ENCODE data around the gene HYKK. TPM values are rescaled to one million over a fixed set of nuclear protein-coding genes. Genes with fewer than 3 reads are reported as not detected.
"Not testable (repeated sequence)": the region's sequence is repeated elsewhere in the genome, so short reads cannot be mapped to it uniquely, and the experiment has no call there.

HYKK gene, protein sequence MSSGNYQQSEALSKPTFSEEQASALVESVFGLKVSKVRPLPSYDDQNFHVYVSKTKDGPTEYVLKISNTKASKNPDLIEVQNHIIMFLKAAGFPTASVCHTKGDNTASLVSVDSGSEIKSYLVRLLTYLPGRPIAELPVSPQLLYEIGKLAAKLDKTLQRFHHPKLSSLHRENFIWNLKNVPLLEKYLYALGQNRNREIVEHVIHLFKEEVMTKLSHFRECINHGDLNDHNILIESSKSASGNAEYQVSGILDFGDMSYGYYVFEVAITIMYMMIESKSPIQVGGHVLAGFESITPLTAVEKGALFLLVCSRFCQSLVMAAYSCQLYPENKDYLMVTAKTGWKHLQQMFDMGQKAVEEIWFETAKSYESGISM
- 10 to 100 TPM in 1 of 4 donors, 1 to 10 TPM in 3; 7.0 to 10.3 (median 7.8) TPM for polyA plus RNA-seq (ENCODE audit: insufficient read length in 4 of 4)

DNA sequence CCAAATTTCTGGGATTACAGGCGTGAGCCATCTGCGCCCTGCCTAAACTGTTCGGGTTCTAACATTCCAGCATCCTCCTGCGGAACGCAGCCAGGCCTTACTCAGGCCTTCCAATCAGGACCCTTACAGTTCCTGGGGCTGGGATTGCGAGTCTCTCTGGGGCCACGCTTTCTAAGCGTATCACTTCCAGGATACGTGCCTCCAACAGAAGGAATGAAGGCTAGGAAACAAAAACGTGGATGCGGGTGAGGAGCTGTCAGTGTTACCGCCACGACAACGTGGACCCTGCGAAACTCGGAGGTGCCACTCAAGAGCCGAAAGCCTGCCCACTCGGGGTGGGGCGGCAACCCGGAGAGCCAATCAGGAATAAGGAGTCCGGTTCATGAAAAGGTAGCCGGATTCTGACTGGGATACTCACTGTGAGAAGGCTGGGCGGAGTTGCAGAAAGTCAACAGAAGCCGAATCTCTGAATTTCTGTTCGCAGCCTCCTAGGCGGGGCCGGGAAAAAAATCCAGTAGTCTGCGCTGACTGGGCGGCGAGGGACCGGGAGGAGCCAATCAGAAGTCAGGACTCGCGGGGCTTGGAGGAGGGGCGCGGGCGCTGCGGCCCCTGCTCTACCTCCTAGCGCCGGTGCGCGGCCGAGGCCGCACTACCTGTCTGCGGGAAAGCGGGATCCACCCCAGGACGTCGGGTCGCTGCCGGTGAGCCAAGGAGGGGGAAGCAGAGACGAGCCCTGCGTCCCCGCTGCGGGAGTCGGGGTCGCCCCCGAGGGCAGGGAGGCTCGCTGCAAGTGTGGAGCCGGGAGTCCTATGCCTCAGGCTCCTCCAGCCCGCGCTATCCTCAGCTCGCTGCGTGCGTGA, at the start of gene HYKK:
TSS of gene HYKK (plus strand) at position 607 of the 860 bp plus-strand sequence. CDS start 5,512 bp downstream, outside the sequence.
- peak; percentile 83 to 95 (median 94) for DNase-seq (ENCODE audit: low read depth in 4 of 4, low spot score in 3 of 4)

DNA sequence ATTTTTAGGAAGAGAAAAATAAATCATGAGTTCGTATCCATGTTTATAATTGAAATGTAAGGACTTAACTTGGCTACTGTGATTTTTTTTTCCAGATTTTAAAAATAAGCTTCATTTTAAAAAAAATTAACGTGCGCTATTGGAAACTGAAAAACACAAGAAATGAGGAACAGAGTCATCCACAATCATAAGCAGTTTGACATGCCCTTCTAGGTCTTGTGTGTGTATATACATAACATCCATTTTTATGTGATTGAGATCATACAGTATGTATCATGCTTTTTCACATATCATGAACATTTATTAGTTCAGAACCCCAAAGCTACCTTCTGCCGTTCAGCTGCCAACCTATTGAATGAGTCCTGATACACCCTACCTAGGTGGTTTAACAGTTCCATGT, 46.6 kb upstream of the HYKK start:
- no peak for DNase-seq (ENCODE audit: low read depth in 4 of 4, low spot score in 3 of 4)

DNA sequence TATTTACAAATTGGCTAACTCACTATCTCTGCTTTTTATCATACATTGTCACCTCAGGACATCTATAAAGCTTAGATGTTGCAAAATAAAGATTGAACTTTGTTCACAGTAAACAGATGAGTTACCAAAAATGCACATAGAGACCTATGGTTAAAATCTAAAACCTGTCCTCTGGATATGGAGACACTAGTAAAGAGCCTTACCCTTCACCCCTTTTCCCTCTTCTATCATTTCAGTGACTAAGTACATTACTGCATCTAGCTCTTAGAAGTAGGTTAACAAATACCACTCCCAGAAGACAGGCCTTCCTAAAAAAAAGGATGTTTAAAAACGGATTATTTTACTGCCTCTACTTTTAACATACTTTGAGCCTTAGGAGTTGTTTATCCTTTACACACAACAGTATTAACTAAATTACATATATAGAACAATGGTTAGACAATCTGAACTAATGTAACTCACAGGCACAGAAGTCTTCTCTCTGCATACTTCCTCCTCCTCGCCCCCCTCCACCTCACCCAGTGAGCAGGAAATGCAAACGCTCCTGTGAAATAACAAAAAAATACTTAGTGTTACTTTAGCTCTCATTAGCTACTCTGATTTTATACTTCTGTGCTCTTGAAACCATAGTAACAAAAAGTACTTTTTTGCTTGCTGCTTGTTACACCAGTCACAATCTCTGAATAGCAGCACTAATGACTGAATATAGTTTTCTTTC, 46.0 kb upstream of the HYKK start:
- DNase-seq (ENCODE audit: low read depth in 4 of 4, low spot score in 3 of 4), result no peak

DNA sequence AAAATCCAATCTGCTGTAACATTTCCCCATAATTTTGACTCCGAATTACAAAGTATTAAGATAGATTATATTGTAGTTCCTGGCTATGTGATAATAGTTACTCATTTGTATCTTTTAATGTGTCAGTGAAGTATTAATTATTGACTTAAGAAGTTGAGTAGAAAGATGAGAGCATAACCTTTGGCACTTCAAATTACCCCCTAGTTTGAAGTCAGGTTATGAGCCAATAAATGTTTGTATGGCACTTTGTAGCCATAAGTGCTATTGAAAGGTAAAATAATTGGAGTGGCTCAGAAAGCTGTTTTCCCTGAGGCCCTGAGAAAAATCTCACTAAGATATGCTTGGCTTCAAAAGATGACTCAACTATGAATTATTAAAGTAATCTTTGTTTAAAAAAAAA, 38.3 kb upstream of the HYKK start:
- DNase-seq (ENCODE audit: low read depth in 4 of 4, low spot score in 3 of 4), result no peak

DNA sequence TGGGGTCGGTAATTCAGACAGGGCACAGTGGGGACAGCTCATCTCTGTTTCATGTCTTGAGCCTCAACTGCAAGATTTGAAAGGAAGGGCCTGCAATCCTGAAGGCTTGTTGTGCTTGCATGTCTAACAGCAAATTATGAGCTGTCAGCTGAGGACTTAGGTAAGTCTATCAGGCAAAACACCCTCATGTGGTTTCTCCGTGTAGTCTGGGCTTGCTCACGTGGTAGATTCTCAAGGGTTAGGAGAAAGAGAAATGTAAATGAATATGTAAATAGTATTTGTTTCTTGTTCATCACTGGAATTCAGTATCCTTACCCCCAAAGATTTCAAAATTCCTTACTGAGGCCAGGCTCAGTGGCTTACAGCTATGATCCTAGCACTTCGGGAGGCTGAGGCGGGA, 30.1 kb upstream of the HYKK start:
- DNase-seq (ENCODE audit: low read depth in 4 of 4, low spot score in 3 of 4), result no peak

DNA sequence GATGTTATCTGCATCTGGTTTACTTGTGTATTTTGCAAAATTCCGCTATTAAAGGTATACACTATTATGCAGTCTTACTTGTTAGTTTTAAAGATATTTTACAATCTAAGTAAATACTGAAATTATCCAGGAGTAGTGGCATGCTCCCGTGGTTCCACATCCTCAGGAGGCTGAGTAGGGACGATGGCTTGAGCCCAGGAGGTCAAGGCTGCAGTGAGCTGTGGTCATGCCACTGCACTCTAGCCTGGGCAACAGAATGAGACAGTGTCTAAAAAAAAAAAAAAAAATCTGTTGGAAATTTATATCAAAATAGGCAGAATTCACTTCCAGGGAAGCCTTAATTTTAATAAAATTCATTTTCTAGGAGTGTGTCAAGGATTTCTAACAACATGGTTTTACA, 27.7 kb upstream of the HYKK start:
- no peak for DNase-seq (ENCODE audit: low read depth in 4 of 4, low spot score in 3 of 4)

DNA sequence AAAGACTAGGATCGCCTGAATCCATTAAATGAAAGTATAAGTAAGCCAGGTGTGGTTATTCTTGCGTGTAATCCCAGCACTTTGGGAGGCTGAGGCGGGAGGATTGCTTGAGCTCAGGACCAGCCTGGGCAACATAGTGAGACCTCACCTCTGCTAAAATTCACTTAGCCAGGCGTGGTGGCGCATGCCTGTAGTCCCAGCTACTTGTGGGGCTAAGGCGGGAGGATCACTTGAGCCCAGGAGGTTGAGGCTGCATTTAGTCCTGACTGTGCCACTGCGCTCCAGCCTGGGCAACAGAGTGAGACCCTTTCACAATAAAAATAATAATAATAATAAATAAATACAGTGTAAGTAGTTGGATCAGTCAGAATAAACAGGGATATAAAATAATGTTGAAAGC, 25.5 kb upstream of the HYKK start:
- no peak for DNase-seq (ENCODE audit: low read depth in 4 of 4, low spot score in 3 of 4)

DNA sequence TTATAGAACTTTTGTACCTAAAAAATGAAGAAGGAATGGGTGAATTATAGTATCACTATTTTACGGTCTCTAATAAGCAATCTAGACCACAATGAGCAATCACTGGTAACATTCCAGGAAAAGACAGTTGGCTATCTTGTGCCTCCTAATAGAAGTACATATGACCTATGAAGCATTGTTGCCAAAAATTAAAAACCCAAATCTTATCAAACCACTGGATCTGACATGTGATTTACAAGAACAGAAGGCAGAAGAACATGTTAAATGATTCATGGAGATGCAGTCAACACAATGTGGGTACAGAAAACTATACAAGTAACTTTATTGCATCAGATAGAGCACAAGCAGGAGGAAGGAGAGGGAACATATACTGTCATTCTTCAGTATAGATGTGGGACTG, 14.5 kb upstream of the HYKK start:
- DNase-seq (ENCODE audit: low read depth in 4 of 4, low spot score in 3 of 4), result no peak

DNA sequence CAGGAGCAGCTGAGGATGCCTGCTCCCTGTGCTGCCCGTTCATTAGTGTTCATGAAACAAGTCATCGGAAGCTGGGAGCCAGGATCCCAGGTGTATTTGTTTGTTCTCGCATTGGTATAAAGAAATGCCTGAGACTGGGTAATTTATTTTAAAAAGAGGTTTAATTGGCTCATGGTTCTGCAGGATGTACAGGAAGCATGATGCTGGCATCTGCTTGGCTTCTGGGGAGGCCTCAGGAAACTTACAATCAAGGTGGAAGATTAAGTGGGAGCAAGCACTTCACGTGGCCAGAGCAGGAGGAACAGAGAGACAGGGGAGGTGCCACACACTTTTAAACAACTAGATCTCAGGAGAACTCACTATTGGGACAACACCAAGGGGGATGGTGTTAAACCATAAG, 5.5 kb upstream of the HYKK start:
- no peak for DNase-seq (ENCODE audit: low read depth in 4 of 4, low spot score in 3 of 4)

DNA sequence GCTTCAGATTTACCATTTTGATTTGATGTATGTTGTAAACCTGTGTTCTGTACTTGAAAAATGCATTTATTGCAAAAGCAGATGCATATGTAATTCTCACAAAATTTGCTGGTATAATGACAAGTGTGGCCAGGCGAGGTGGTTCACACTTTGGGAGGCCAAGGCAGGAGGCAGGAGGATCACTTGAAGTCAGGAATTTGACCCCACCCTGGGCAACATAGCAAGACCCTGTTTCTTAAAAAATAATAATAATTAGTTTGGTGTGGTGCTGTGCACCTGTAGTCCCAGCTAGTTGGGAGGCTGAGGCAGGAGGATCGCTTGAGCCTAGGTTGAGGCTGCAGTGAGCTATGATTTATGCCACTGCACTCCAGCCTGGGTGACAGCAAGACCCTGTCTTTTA, 4.7 kb upstream of the HYKK start:
- DNase-seq (ENCODE audit: low read depth in 4 of 4, low spot score in 3 of 4), result no peak

DNA sequence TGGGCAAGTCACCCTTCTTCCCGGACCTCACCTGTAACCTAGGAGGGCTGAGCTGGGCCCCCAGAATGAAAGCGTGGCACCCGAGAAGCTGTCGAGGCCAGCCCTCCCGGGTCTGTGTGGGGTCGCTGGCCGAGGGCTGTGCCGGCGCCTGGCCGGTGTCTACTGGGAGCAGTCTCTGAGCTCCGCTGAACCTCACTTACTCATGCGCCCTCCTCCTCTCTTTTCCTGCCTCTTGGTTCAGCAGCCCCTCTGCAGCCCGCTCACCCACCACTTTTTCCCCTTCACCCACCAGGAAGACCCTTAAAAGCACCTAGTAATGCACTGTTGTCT, 419 bp downstream of the HYKK start:
- DNase-seq (ENCODE audit: low read depth in 4 of 4, low spot score in 3 of 4), result no peak

DNA sequence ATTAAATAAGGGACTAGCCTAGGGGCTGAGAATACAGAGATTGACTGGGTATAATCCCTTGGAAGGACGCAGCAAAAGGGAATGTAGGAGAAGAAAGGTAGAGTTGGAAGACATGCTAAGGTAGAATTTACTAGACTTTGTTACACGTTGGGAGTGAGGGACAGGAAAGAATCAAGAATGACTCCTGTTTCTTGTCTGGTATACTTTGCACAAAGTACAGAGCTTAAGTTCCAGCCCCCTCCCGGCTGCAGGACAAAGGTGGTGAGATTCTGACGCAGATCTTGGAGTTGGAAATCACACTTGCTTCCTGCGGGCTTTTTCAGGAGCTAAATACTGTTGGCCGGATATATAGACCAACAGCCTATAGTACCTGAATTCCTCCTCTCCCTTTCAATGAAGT, 895 bp downstream of the HYKK start:
- no peak for DNase-seq (ENCODE audit: low read depth in 4 of 4, low spot score in 3 of 4)

DNA sequence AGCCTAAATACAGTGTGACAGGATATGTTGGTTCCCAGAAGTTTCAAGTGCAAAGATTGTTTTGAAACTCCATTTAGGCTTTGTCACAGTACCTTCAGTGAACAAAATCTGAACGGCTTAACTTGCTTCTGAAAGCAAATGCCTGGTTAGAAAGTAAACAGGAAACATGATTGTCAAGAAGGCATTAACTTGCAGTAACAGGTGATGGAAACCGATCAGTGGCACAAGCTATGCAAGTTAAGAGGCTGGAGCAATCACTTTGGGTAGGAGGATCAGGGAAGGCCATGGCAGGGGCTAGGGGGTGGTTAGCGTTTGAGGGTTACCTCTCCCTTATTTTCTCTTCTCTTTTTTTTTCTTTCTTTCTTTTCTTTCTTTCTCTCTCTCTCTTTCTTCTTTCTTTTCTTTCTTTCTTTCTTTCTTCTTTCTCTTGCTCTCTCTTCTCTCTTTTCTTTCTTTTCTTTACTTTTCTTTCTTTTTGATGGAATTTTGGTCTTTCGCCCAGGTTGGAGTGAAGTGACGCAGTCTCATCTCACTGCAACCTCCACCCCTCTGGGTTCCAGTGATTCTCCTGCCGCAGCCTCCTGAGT, 2.4 kb downstream of the HYKK start:
- no peak for DNase-seq (ENCODE audit: low read depth in 4 of 4, low spot score in 3 of 4)

DNA sequence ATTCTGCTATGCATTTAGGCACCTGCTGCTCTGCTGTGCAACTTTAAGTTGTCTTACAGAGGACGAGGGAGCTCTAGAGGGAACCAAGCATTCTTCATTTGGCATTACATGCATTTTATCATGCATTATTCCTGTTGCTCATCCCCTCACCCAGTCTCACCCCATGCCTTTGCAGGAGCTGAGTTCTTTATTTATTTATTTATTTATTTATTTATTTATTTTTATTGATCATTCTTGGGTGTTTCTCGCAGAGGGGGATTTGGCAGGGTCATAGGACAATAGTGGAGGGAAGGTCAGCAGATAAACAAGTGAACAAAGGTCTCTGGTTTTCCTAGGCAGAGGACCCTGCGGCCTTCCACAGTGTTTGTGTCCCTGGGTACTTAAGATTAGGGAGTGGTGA, 12.7 kb downstream of the HYKK start:
- not testable (repeated sequence) for DNase-seq (ENCODE audit: low read depth in 4 of 4, low spot score in 3 of 4)

DNA sequence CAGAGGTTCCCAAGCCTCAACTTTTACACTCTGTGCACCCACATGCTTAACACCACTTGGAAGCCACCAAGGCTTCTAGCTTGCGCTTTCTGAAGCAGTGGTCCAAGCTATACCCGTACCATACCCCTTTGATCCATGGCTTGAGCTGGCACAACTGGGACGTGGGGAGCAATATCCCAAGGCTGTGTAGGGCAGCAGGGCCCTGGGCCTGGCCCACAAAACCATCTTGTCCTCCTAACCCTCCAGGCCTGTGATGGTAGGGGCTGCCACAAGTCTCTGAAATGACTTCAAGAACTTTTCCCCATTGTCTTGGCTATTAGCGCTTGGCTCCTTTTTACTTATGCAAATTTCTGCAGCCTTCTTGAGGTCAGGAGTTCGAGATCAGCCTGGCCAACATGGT, 16.9 kb downstream of the HYKK start:
- no peak for DNase-seq (ENCODE audit: low read depth in 4 of 4, low spot score in 3 of 4)

DNA sequence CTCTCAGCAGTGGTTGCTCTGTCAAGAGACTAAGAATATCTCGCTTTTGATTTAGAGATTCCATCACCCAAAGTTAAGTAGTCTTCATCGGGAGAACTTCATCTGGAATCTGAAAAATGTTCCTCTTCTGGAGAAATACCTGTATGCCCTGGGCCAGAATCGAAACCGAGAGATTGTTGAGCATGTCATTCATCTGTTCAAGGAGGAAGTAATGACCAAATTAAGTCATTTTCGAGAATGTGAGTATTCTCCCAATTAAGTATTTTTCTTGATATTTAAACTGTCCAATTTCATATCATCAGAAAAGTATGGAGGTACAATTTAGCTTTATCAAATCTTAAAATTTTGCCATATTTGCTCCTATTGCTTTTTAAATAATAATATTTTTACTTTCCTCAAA, 19.9 kb downstream of the HYKK start:
- DNase-seq (ENCODE audit: low read depth in 4 of 4, low spot score in 3 of 4), result no peak

DNA sequence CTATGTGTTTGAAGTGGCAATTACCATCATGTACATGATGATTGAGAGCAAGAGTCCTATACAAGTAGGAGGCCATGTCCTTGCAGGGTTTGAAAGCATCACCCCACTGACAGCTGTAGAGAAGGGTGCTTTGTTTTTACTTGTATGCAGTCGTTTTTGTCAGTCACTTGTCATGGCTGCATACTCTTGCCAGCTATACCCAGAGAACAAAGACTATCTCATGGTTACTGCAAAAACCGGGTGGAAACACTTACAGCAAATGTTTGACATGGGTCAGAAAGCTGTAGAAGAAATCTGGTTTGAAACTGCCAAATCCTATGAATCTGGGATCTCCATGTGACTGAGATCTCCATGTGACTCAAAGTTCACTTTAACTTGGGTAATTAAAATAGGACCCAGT, 26.0 kb downstream of the HYKK start:
- no peak for DNase-seq (ENCODE audit: low read depth in 4 of 4, low spot score in 3 of 4)

DNA sequence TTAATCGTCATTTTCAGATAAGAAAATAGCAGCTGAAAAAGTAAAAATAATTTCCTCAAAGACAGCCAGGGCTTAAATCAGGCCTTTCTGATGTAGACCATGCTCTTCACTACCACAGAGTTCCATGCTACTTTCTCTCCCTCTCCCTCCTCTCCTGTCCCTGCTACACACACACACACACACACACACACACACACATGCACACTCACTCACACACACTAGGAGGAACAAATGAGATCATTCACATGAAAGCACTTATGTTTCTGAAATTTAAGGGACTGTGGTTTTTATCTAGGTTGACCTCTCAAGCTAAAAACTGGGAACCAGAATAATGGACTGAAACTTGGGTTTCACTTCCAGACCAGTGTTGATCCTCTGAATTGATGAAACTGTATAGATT, 28.8 kb downstream of the HYKK start:
- no peak for DNase-seq (ENCODE audit: low read depth in 4 of 4, low spot score in 3 of 4)

DNA sequence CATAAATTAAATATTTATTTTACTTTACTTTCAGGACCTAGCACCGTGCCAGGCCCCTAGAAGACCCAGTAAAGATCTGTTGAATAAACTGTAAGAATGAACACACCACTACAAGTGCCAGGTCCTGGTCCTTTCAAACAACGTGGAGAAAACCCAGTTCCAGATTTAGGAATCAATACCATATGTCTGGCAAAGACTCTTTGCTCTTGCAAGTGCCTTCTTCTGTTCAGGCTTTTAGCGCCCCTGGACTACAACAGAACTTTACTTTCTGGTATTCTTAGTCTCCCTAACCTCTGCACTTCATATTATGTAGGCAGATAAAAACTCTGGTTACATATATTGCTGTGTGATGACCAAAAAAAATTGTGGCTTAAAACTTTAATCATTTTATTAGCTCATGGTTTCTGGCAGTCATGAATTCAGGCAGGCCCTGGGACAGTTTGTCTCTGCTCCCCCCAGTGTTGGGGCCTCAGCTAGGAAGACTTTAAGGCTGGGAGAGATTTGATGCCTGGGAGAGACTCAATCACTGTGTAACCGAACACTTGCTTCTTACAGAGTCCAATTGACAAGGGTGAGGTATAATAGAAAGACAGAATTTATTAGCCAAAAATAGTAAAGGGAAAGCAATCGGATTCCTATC, 30.0 kb downstream of the HYKK start:
- DNase-seq (ENCODE audit: low read depth in 4 of 4, low spot score in 3 of 4), result no peak

DNA sequence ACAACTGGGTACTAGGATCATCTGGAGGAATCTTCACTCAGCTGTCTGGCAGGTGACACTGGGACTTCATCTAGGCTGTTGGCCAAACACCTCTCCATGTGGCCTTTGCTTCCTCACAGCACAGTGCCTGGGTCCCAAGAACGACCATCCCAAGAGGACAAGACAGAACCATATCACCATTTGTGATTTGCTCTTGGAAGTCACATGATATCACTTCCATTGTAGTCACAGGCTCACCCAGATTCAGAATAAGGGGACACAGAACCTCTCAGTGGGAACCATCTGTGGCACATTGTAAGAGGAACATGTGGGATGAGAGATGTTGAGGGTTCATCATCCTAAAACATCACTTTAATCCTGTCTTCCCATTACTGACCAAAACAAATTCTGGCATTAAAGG, 31.0 kb downstream of the HYKK start:
- DNase-seq (ENCODE audit: low read depth in 4 of 4, low spot score in 3 of 4), result no peak
